Stimulated activated CD4-positive, alpha-beta T cell treated with anti-CD3 and anti-CD28 coated beads, Interleukin-1b, Interleukin-23, amount 100 ng/mL, for 1 hour (primary cell): Measurements from ENCODE around the gene LRRC63.
"Not testable (repeated sequence)": the region's sequence is repeated elsewhere in the genome, so short reads cannot be mapped to it uniquely, and the experiment has no call there.

ENCODE experiments used
- DNase-seq, 2 donors: peaks; one replicate each; pipeline ENCODE4 v3.0.0-alpha.2; 2020; ENCODE audit warnings: low read depth in 2 of 2

Gene LRRC63

GRCh38 chr13:46181840-46182490 is 29.8 kb upstream of the LRRC63 start, which contains the start of gene LCP1:
Gene LCP1 (minus strand): TSS chr13:46182177. CDS start chr13:46159662, 22,515 bp downstream.
- DNase-seq, result peak in 1 of 2 donors; percentile 67

- DNase-seq, result no peak
Measured at GRCh38 chr13:46182491-46182877, 29.2 kb upstream of the LRRC63 start.

GRCh38 chr13:46183018-46183946 is 28.4 kb upstream of the LRRC63 start:
- no peak for DNase-seq

- DNase-seq, result peak; percentile 45 to 58
Measured at GRCh38 chr13:46184277-46184699, 27.4 kb upstream of the LRRC63 start.

GRCh38 chr13:46185634-46186033 is 26.1 kb upstream of the LRRC63 start:
- no peak for DNase-seq

GRCh38 chr13:46192412-46192811 is 19.3 kb upstream of the LRRC63 start:
- DNase-seq, result no peak

GRCh38 chr13:46195016-46195415 is 16.7 kb upstream of the LRRC63 start:
- no peak for DNase-seq

- DNase-seq, result no peak
Measured at GRCh38 chr13:46197299-46198048, 14.3 kb upstream of the LRRC63 start.

- no peak for DNase-seq
Measured at GRCh38 chr13:46198696-46199193, 13.0 kb upstream of the LRRC63 start.

- DNase-seq, result no peak
Measured at GRCh38 chr13:46202188-46202795, 9.4 kb upstream of the LRRC63 start.

- DNase-seq, result no peak
Measured at GRCh38 chr13:46202966-46203365, 8.8 kb upstream of the LRRC63 start.

GRCh38 chr13:46206143-46206542 is 5.6 kb upstream of the LRRC63 start:
- no peak for DNase-seq

- no peak for DNase-seq
Measured at GRCh38 chr13:46207828-46208227, 3.9 kb upstream of the LRRC63 start.

GRCh38 chr13:46210362-46211083 is 1.2 kb upstream of the LRRC63 start:
- DNase-seq, result no peak

- DNase-seq, result no peak
Measured at GRCh38 chr13:46211116-46211482, 629 bp upstream of the LRRC63 start.

GRCh38 chr13:46213242-46213641 is 1.5 kb downstream of the LRRC63 start:
- no peak for DNase-seq

- not testable (repeated sequence) for DNase-seq
Measured at GRCh38 chr13:46214741-46215140, 3.0 kb downstream of the LRRC63 start.

- not testable (repeated sequence) for DNase-seq
Measured at GRCh38 chr13:46220234-46220633, 8.5 kb downstream of the LRRC63 start.

GRCh38 chr13:46229251-46229650 is 17.5 kb downstream of the LRRC63 start:
- DNase-seq, result no peak

GRCh38 chr13:46232281-46232680 is 20.6 kb downstream of the LRRC63 start:
- no peak for DNase-seq

GRCh38 chr13:46235286-46235685 is 23.6 kb downstream of the LRRC63 start:
- no peak for DNase-seq
